ENCODE data around the gene UVSSA. TPM values are rescaled to one million over a fixed set of nuclear protein-coding genes. Genes with fewer than 3 reads are reported as not detected.

The UVSSA gene
- polyA plus RNA-seq, 1 donor from 2014 or later = 13.3 TPM

GRCh38 chr4:1328267-1329155 lies 18.5 kb upstream of the UVSSA start:
- Histone ChIP-seq H3K4me2 (ENCODE audit: low read length) (no peak overlapping the region), H3K9me3 (ENCODE audit: low read length) (no peaks in the 10 kb centered on the region), H2AFZ (ENCODE audit: low read depth, low read length) (no peak overlapping the region), H3K27ac (ENCODE audit: low read length) (no peak overlapping the region), H3K36me3 (ENCODE audit: insufficient read depth, low read length) (peaks cover 4% of the 10 kb centered on the region), H4K20me1 (ENCODE audit: insufficient read depth) (no peaks in the 10 kb centered on the region), H3F3A (ENCODE audit: insufficient read depth, low read length, poor library complexity, severe bottlenecking) (no peaks in the 10 kb centered on the region), H3K9ac (ENCODE audit: low read length) (no peak overlapping the region), H3K79me2 (replicated peaks; ENCODE audit: insufficient read depth, low read length) (no peaks in the 10 kb centered on the region), H3K4me3 (ENCODE audit: low read length) (no peak overlapping the region), H3K27me3 (ENCODE audit: insufficient read depth, low read depth, low read length) (no peaks in the 10 kb centered on the region), H3K9me2 (ENCODE audit: insufficient read depth, low read length) (no peaks in the 10 kb centered on the region)
- TF ChIP-seq CTCF (IDR thresholded peaks at IDR 0.05; ENCODE audit: poor library complexity, severe bottlenecking) = no peak
- TF ChIP-seq SMC3 (conservative IDR thresholded peaks at IDR 0.05; ENCODE audit: poor library complexity) = no peak
- no peak for TF ChIP-seq MXI1 (conservative IDR thresholded peaks at IDR 0.05; ENCODE audit: poor library complexity, severe bottlenecking)
- TF ChIP-seq EP300 (conservative IDR thresholded peaks at IDR 0.05; ENCODE audit: poor library complexity, severe bottlenecking) = no peak
- no peak for TF ChIP-seq REST (IDR thresholded peaks at IDR 0.05; ENCODE audit: borderline replicate concordance)
- no peak for TF ChIP-seq TAF1 (IDR thresholded peaks at IDR 0.05; ENCODE audit: low read depth)
- no peak for TF ChIP-seq POLR2AphosphoS5 (IDR thresholded peaks at IDR 0.05)
- TF ChIP-seq EZH2 (IDR thresholded peaks at IDR 0.05; ENCODE audit: borderline replicate concordance, insufficient read depth, low read length, poor library complexity, severe bottlenecking) = no peak
- no peak for TF ChIP-seq RAD21 (conservative IDR thresholded peaks at IDR 0.05)

GRCh38 chr4:1329408-1330371 lies 17.3 kb upstream of the UVSSA start:
- TF ChIP-seq MXI1 (conservative IDR thresholded peaks at IDR 0.05; ENCODE audit: poor library complexity, severe bottlenecking) (no peak), SMC3 (conservative IDR thresholded peaks at IDR 0.05; ENCODE audit: poor library complexity) (no peak), POLR2AphosphoS5 (IDR thresholded peaks at IDR 0.05) (no peak), RAD21 (conservative IDR thresholded peaks at IDR 0.05) (no peak), CTCF (IDR thresholded peaks at IDR 0.05; ENCODE audit: poor library complexity, severe bottlenecking) (no peak), EZH2 (IDR thresholded peaks at IDR 0.05; ENCODE audit: borderline replicate concordance, insufficient read depth, low read length, poor library complexity, severe bottlenecking) (no peak), TAF1 (IDR thresholded peaks at IDR 0.05; ENCODE audit: low read depth) (no peak)

More at GRCh38 chr4:1329408-1330371, 17.3 kb upstream of the UVSSA start:
- Histone ChIP-seq H3K9me3 (ENCODE audit: low read length) (no peaks in the 10 kb centered on the region), H3K36me3 (ENCODE audit: insufficient read depth, low read length) (no peaks in the 10 kb centered on the region), H3K4me2 (ENCODE audit: low read length) (no peak overlapping the region), H3K9me2 (ENCODE audit: insufficient read depth, low read length) (no peaks in the 10 kb centered on the region), H3K27ac (ENCODE audit: low read length) (no peak overlapping the region), H3K27me3 (ENCODE audit: insufficient read depth, low read depth, low read length) (no peaks in the 10 kb centered on the region), H2AFZ (ENCODE audit: low read depth, low read length) (no peak overlapping the region), H4K20me1 (ENCODE audit: insufficient read depth) (no peaks in the 10 kb centered on the region), H3K9ac (ENCODE audit: low read length) (no peak overlapping the region), H3F3A (ENCODE audit: insufficient read depth, low read length, poor library complexity, severe bottlenecking) (no peaks in the 10 kb centered on the region), H3K4me3 (ENCODE audit: low read length) (no peak overlapping the region), H3K79me2 (replicated peaks; ENCODE audit: insufficient read depth, low read length) (no peaks in the 10 kb centered on the region)

Measured in neural cell (in vitro differentiated cells).